ENCODE results near the gene MYOZ3. TPM values are rescaled to one million over a fixed set of nuclear protein-coding genes. Genes with fewer than 3 reads are reported as not detected.
A peak's percentile ranks its signal among the peaks of the same experiment; 100 is the strongest.

The MYOZ3 gene
- total RNA-seq, 1 donor from 2014 or later: 2.6 TPM

DNA sequence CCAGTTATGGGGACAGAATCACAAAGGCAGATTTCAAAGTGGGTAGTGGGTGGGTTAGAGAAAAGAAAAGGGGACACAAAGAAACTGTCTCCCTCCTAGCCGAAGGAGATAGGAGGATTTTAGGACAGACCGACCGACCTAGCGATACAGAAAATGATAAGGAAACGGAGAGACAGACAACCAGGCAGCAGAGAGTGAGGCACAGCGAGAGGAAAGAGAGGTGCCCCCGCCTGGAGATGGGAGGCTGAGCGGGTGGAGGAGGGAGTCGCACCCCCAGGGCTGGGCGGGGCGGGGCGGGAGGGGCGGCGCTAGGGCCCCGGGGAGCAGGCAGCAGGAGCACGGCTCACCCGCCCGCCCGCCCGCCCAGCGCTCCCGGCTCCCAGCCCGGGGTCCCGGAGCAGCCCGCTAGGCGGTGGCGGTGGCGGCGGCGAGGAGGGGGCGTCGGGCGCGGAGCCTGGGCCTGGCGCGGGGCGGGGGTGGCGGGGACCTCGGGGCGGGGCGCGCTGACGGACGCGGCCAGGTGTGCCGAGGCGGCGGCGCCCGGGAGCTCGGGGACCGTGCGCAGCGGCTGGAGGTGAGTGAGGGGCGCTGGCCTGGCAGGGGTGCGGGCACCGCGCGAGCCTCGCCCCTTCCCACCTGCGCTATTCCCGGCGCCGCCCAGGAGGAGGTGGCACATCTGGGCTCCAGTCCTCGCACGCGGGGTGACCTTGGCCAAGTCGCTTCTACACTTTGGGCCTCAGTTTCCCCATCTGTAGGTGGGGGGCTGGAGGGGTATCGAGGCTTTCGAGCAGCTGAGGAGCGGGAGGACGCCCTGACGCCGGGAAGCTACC, 36.5 kb upstream of the MYOZ3 start:
- no peaks in the 10 kb centered on the region for H3K36me3 Mint-ChIP-seq (ENCODE audit: low read depth)
- TF ChIP-seq, protein P1, sequence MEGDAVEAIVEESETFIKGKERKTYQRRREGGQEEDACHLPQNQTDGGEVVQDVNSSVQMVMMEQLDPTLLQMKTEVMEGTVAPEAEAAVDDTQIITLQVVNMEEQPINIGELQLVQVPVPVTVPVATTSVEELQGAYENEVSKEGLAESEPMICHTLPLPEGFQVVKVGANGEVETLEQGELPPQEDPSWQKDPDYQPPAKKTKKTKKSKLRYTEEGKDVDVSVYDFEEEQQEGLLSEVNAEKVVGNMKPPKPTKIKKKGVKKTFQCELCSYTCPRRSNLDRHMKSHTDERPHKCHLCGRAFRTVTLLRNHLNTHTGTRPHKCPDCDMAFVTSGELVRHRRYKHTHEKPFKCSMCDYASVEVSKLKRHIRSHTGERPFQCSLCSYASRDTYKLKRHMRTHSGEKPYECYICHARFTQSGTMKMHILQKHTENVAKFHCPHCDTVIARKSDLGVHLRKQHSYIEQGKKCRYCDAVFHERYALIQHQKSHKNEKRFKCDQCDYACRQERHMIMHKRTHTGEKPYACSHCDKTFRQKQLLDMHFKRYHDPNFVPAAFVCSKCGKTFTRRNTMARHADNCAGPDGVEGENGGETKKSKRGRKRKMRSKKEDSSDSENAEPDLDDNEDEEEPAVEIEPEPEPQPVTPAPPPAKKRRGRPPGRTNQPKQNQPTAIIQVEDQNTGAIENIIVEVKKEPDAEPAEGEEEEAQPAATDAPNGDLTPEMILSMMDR (conservative IDR thresholded peaks at IDR 0.05): no peak
- no peak for DNase-seq (ENCODE audit: low read depth, low spot score)
- H3K9me3 Mint-ChIP-seq: no peaks in the 10 kb centered on the region
- H3K4me3 Mint-ChIP-seq: peak overlapping the region; percentile 72
- peaks cover 37% of the 10 kb centered on the region for H3K27me3 Mint-ChIP-seq (ENCODE audit: low read depth)
- H3K27ac Mint-ChIP-seq (ENCODE audit: unreplicated experiment): no peak overlapping the region
- H3K4me1 Mint-ChIP-seq: peaks cover 10% of the 10 kb centered on the region

DNA sequence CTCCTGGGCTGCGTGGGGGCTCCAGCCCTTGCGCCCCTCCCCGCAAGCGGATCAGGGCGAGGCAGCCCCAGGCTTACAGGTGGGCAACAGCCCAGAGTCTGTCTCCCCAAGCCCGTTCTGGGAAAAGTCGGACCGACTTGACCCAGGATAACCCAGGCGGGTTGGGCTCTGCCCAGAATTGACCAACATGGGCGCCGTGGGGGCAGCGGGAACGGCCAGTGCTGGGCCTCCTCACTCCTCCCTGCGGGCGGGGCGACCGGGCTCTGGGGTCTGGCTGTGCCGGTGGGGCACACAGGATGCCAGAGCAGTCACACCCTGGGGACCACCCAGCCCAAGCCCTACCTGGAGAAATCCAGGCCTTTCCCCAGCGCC, 35.9 kb upstream of the MYOZ3 start:
- Mint-ChIP-seq H3K27me3 (ENCODE audit: low read depth) (peaks cover 37% of the 10 kb centered on the region), H3K4me1 (peaks cover 10% of the 10 kb centered on the region), H3K9me3 (no peaks in the 10 kb centered on the region), H3K27ac (ENCODE audit: unreplicated experiment) (no peak overlapping the region), H3K36me3 (ENCODE audit: low read depth) (no peaks in the 10 kb centered on the region), H3K4me3 (no peak overlapping the region)
- no peak for DNase-seq (ENCODE audit: low read depth, low spot score)
- TF ChIP-seq, protein P1 (conservative IDR thresholded peaks at IDR 0.05): no peak

DNA sequence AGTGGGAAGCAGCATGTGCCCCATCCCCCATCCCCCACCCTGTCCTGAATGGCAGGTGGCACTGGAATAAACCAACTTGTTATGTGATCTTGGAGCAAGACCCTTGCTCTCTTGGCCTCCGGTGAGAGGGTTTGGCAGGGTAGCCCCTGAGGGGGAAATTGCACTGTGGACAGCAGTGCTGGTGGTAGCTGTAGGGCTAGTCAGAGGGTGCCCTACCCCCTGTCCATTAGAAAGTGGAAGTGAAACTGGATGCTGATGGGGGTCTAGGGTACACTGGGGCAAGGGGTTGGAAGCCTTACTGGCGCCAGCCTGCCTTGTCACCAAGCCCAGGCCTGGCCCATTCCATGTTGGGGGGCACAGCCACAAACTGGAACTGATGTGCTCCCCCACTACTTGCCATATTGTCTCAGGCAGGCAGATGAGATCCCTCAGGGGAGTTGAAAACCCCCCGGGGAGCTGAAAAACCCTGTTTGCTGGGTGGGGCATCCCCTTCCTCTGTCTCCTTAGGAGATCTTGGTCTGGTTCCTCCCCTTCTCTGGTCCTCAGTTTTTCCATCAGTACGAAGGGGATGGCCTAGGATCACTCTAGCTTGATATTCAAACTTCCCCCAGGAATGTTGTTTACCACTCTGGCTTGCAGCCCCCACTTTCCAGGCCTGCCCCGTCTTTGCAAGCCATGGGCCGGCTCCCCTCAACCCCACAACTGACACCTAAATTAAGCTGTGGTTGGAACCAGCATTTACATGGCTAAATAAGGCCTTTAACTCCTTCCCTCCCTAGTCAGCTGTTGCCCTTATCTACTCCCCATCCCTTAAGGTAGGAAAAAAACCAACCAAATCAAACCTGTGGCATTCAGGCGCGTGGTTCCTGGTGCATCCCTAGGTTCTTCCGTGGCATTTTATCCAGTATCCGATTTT, 35.0 kb upstream of the MYOZ3 start:
- Mint-ChIP-seq H3K4me3 (peak overlapping the region; percentile 27), H3K36me3 (ENCODE audit: low read depth) (no peaks in the 10 kb centered on the region), H3K27ac (ENCODE audit: unreplicated experiment) (no peak overlapping the region), H3K4me1 (peaks cover 12% of the 10 kb centered on the region), H3K9me3 (no peaks in the 10 kb centered on the region), H3K27me3 (ENCODE audit: low read depth) (peaks cover 34% of the 10 kb centered on the region)
- DNase-seq (ENCODE audit: low read depth, low spot score): no peak
- TF ChIP-seq, protein P1 (conservative IDR thresholded peaks at IDR 0.05): no peak

DNA sequence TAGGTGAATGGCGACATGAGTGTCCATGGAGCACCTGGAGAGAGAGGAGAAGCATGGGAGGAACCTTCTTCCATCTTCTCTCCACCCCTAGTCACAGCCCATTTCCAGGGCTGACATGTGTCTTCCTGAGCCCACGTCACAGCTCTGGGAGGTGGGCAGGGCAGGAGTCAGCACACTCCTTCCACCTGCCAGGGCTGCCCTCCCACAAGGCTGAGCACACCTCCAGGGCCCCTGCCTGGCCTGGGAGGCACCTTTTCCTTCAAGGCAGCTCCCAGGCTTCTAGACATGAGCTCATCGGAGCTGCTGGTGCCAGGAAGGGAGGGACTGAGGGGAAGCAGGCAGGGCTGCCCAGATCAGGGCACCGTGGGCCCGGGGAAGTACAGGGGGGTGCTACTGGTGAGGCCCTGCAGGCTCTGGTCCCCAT, 34.2 kb upstream of the MYOZ3 start:
- no peaks in the 10 kb centered on the region for H3K36me3 Mint-ChIP-seq (ENCODE audit: low read depth)
- H3K27me3 Mint-ChIP-seq (ENCODE audit: low read depth): peaks cover 34% of the 10 kb centered on the region
- H3K4me3 Mint-ChIP-seq: no peak overlapping the region
- H3K4me1 Mint-ChIP-seq: peaks cover 15% of the 10 kb centered on the region
- TF ChIP-seq, protein P1 (conservative IDR thresholded peaks at IDR 0.05): no peak
- no peak overlapping the region for H3K27ac Mint-ChIP-seq (ENCODE audit: unreplicated experiment)
- no peak for DNase-seq (ENCODE audit: low read depth, low spot score)
- H3K9me3 Mint-ChIP-seq: no peaks in the 10 kb centered on the region

DNA sequence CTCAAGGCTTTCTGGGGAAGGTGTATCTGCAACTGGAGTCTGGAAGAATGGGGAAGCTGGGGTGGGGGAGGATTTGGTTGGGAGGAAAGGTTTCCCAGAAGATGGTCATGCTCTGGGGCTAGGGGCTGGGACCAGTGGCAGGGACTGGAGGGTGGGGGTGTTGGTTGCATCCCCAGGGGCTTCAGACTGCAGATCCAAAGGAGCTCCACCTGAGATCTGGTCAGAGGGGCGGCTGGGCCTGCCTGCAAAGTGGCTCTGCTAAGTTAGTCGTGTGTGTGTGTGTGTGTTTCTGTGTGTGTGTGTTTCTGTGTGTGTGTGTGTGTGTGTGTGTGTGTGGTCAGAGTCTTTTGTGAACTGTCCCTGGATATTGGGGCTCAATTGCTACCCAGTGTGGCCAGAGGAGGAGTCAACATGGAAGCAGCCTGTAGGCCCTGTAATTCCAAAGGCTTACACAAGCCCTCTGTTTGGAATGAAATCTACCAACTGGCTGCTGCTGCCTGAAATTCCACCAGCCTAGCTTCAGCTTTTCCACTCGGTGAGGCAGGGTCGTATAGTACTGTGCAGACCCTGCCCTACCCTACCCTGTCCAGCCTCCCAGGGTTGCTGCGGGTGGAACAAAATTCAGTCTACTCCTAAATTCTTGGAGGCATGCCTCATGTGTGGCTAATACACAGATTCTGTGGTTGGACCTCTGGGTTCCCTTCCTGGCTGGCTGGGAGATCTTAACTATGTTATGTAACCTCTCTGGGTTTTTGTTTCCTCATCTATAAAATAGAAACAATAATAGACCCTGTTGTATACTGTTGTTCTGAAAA, 33.1 kb upstream of the MYOZ3 start:
- Mint-ChIP-seq H3K9me3 (no peaks in the 10 kb centered on the region), H3K4me1 (peaks cover 15% of the 10 kb centered on the region), H3K27me3 (ENCODE audit: low read depth) (peaks cover 30% of the 10 kb centered on the region), H3K36me3 (ENCODE audit: low read depth) (no peaks in the 10 kb centered on the region), H3K4me3 (no peak overlapping the region), H3K27ac (ENCODE audit: unreplicated experiment) (no peak overlapping the region)
- DNase-seq (ENCODE audit: low read depth, low spot score): no peak
- TF ChIP-seq, protein P1 (conservative IDR thresholded peaks at IDR 0.05): no peak

Data from neural crest cell (in vitro differentiated cells).